Left colon (tissue), 2 donors: ENCODE measurements around the gene SPARC. TPM values are rescaled to one million over a fixed set of nuclear protein-coding genes. Genes with fewer than 3 reads are reported as not detected.

ENCODE experiments used
- ATAC-seq: fragments of 200-7000 bp; cut with Tn5 transposase; one replicate; pipeline ENCODE4 v1.9.1; 2020; ENCODE audit warnings: mild to moderate bottlenecking, moderate library complexity
- DNase-seq, 2 donors: peaks; one replicate each; pipeline ENCODE4 v3.0.0-alpha.2; 2020
- intact Hi-C, 2 donors: fragments of 100-400 bp; cut with DNase I in 1 of 2; cut with micrococcal nuclease in 1 of 2; formaldehyde crosslinking; loops; one replicate each; pipeline versions ENCODE4 v1.11.2 to v1.14.0; 2022; cut with DNase I, micrococcal nuclease
- total RNA-seq, 2 donors: library from RNA; stranded (reverse); fragmentation: NEBNext Ultra II Directional; extraction: Animal tissue kit (Norgen Biotek cat#: 25700); gene quantifications; one replicate each; pipeline ENCODE4 v1.2.1, GENCODE V29; 2021
- donor health status: DM: no; HTN: no; CAD: no.
- donor health status: DM: yes; HTN: yes; CAD: no.

The SPARC gene
- total RNA-seq, 2 donors from 2014 or later = 91.3 to 178 TPM

DNA sequence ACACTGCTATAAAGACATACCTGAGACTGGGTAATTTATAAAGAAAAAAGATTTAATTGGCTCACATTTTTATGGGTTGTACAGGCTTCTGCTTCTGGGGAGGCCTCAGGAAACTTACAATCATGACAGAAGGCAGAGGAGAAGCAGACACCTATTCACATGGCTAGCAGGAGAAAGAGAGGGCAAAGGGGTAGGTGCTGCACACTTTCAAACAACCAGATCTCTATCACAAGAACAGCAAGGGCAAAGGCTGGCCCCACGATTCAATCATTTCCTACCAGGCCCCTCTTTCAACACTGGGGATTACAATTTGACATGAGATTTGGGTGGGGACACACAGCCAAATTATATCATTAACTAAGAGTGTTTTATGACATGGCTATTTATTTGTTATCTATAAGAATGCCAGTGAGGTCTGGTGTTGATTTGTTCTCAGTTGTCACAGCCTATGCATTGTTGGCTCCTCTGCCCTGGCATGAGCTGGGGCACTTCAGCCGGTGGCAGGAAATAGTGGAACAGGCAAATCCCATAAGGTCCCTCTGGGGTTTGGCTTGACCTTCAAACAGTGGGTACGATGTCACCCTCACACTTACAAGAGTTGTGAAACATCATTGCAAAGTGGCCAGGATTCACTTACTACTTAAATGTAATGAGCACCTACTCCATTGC is 44.1 kb downstream of the SPARC start:
- DNase-seq = no peak
- intact Hi-C loops = no loop called here

DNA sequence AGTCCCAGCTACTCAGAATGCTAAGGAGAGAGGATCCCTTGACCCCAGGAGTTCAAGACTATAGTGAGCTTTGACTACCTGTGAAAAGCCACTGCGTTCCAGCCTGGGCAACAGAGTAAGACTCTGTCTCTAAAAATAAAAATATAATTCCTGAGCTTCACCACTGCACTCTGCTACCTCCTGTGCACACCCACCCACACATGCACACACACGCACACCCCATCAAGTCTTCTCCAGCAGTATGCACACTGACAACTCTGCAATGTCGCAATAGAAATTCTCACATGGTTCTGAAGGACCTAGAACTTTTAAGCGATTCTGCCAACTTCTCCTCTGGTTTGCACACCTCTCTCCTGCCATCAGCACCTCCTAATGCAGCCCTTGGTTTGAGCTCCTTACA is 48.1 kb downstream of the SPARC start:
- intact Hi-C loops = no loop called here
- ATAC-seq (no peak), DNase-seq (no peak)

More for the DNA sequence above, 44.1 kb downstream of the SPARC start:
- no peak for ATAC-seq

DNA sequence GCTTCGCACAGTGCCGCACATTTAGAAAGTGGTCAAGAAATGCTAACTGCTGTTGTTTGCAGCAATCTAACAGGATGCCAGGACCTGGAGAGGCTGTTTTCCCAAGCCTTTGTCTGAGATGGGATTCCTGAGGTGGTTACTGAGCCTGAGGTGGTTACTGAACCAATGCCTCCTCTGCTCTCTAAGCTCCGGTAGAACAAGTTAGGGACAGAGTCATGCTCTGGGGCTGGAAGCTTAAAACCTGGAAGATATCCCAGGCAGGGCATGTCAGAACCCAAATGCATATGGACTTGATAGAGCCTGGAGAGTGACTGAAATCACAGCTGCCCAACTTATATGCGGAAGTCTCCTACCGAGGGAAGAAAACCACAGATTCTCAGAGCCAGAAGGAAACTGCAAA is 49.0 kb downstream of the SPARC start:
- intact Hi-C loops = no loop called here
- ATAC-seq (no peak), DNase-seq (no peak)

DNA sequence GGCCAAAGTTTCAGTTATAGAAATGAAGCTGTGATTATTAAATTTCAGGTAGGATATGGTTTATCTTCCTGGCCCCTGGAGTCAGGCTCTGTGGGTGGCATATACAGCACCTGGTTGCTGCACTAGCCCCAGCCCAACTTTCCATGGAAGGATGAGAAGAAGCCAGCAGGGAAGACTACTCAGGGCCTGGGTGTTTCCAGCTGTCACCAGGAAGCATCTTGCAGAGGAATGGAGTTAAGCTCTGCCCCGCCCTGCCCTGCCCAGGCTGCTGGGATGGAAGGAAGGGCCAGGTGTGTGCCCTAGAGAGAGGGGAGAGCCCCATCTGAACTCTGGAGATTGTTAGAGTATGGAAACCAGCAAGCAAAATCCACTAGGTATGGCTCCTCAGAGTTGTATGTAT is 52.8 kb downstream of the SPARC start:
- DNase-seq = no peak
- ATAC-seq = peak; percentile 55
- intact Hi-C loops = no loop called here

DNA sequence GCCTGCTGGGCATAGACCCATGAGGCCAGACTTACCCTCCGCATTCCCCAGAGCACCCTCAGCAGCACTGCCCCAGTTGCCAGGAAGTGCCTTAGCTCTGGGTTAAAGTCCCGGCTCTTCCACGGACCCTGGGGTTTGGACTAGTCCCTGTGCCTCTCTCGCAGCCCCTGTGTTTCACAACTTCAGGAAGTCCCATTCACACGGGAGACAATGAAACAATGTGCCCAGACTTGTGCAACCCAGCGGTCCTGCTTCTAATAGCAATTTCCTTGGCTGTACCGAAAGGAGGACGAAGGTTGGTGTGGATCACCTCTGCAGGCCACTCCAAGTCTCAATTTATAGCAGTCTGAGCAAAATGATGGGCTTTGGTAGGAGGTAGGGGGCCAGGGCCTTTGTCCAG is 53.8 kb downstream of the SPARC start:
- DNase-seq (no peak), ATAC-seq (no peak)
- intact Hi-C loops = no loop called here

DNA sequence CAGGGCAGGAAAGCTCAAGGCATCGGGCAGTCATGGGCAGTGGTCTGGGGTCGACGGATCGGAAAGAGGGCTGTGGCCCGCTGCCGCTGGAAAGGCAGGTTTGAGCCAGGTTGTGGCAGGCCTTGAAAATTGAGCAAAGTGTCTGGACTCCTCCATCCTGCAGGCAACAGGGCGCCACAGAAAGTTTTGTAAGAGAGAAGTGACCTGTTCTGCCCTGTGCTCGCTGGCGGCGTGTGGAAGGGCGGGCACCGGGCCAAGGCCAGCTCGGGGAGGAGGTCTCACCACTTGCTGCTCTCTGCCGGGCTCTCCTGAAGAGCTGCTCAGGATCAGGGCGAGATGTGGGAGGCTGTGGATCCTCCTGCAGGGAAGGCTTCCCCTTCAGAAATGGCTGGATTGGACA is 54.2 kb downstream of the SPARC start:
- intact Hi-C loops = no loop called here
- DNase-seq (no peak), ATAC-seq (no peak)

DNA sequence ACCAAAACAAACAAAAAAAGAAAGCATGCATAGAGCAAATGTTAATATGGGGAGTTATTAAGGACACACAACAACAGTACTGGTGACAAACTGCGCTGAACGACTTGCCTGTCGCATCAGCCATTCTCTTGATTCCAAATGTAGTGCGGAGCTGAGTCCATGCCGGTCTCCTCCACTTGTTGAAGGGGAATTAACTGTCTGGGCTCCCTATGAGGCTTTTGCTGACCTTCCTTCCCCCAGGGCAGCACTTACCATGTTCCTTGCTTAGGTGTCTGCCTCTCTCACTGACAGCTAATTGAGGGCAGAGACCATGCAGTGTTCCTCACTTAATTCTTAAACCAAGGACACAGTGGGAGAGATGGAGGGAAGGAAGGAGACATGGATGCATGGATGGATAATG is 54.8 kb downstream of the SPARC start:
- intact Hi-C loops = no loop called here
- ATAC-seq (no peak), DNase-seq (no peak)

DNA sequence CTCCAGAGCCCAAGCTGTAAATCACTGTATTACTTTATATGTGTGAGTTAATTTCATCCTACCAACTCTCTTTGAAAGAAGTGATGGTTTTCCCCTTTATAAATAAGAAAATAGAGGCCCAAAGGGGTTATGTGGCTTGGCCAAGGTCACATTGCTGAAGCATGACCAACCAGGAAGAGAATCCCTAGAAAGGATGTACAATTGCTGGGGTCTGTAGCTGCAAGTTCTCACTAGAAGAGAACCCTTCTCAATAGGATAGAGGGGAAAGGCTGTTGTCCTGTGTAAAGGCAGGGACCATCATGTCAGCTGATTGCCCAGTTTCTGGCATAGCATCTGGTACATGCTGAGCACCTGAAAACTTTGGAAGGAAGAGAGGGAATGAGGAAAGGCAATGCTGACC is 56.6 kb downstream of the SPARC start:
- intact Hi-C loops = no loop called here
- ATAC-seq = no peak
- no peak for DNase-seq

DNA sequence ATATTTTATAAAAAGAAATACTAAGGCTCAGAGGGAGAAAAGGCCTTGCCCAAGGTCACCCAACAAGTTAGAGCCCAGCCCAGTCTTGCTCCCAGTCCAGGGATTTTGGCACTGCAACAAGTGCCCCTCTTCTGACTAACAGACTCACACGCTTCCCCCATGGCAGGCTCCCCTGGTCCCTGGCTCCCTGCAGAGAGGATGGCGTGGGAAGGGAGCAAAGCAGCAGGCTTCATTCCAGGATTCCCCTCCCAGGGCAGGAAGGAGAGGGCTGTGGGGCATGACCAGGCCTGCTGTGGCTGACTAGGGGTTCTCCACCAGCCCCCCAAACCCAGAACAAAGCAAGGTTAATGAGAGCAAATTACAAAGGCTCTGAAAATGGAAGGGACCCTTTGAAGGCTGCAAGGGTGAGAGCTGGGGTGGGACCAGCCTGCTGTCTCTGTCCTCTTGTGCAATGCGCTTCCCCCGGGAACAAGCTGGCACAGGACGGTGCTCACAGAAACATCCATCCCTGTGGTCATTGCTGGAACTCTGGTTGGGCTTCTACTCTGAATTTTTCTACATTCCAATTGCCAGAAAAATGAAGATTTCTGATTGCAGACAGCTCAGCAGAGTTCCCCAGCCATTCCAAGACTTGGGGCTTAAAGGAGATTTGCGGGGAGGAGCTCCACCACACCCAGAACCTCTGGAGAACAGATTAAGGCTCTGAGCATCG is 58.4 kb downstream of the SPARC start:
- DNase-seq (no peak), ATAC-seq (no peak)
- intact Hi-C loops = no loop called here

DNA sequence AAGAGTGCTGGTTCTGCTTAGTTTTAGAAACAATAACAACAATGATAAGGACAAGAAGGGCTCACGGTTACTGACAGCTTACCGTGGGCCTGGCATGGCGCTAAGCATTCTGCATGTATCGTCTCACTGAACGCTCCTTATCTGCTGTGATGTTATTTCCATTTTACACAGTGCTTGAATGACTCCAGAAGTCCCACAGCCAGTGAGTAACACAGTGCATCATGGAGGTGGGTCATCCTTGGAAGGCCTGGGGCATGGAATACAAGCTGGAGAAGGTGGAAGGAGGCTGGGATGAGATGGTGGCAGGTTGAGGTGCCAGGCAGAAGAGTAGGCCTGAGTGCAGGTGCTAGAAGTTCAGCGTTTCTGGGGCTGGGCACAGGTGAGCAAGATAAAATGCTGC is 59.1 kb downstream of the SPARC start:
- DNase-seq (no peak), ATAC-seq (no peak)
- intact Hi-C loops = no loop called here

DNA sequence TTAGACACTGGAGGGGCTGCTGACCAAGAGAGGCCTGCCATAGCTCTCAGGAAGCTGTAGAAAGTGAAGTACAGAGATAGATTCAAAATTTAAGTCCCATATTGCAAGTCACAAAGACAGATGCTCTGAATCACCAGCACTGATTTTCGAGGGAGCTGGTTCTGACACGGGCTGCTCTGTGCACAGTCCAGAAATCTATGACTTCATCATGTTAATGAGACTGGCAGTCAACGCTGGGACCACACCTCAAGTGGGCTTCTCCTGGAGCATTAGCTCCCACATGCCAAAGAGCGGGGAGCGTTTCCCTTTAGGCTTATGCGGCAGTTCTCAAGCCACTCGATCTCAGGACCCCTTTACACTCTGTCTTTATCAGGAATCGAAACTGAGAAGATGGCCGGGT is 61.4 kb downstream of the SPARC start:
- intact Hi-C loops = no loop called here
- DNase-seq (no peak), ATAC-seq (no peak)

DNA sequence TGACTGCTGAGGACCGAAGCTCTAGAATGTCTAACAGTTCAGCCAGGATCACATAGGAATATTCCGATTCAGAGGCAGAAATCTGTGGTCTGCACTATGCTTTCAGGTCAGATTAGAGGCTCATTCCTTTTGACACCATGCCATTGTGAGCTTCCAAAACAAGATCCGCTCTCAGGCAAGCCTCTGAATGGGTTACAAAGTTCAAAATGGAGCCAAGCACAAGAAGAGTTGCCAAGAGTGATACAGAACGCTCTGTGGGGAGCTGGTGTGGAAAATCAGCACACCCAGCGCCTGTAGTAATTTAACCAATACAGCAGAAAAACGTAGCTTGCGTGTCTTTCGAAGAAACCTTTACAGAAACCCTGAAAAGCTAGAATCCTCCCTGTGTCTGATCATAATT is 62.2 kb downstream of the SPARC start:
- intact Hi-C loops = no loop called here
- DNase-seq = no peak

DNA sequence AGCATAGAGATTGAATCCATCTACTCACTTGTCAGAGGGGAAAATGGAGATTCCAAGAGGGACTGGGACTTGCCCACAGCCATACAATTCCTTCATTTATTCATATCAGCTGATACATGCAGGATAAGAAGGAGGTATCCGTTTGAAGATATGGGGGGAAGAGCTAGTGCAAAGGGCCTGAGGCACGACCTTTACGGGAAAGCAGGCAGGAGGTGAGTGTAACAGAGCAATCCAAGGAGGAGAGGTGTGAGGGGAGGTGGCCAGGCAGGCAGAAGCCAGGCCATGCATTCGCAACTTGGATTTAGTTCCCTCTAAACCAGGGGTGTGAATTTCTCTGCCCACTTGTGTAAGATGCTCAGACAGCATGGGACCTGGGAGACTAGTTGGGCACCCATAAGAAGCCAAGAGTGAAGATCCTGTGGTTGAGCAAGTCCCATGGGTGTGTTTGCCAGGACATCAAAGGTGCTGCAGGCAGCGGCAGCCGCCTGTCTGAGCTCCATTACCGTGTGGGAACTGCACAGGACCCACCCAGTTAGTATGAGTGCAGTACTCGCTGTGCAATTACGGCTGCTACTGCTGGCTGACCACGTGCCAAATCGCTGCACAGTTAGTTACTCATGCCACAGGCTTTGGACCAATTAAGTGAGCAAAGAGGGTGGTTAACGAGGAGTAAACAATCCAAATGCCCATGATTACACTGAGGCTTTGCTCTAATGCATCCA is 64.2 kb downstream of the SPARC start:
- ATAC-seq (no peak), DNase-seq (no peak)
- intact Hi-C loops = no loop called here

More for the DNA sequence above, 62.2 kb downstream of the SPARC start:
- no peak for ATAC-seq

DNA sequence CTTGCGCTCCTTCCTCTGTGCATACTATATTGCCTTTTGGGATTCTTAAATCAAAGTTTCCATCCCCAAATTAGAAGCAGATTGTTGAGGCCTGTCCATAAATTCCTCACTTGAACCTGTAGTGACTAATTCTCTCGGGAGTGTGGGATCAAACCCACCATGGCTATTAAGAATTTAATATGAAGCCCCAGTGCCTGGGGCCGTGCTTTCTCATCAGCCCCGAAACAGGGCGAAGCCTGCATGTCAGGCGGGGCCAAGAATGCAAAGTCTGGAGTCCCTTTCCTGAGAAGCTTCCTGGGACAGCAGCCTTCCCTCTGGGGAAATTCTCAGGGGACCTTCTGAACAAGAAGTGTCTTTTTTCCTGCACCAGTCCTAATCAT is 66.3 kb downstream of the SPARC start:
- ATAC-seq (no peak), DNase-seq (no peak)
- intact Hi-C loops = no loop called here

DNA sequence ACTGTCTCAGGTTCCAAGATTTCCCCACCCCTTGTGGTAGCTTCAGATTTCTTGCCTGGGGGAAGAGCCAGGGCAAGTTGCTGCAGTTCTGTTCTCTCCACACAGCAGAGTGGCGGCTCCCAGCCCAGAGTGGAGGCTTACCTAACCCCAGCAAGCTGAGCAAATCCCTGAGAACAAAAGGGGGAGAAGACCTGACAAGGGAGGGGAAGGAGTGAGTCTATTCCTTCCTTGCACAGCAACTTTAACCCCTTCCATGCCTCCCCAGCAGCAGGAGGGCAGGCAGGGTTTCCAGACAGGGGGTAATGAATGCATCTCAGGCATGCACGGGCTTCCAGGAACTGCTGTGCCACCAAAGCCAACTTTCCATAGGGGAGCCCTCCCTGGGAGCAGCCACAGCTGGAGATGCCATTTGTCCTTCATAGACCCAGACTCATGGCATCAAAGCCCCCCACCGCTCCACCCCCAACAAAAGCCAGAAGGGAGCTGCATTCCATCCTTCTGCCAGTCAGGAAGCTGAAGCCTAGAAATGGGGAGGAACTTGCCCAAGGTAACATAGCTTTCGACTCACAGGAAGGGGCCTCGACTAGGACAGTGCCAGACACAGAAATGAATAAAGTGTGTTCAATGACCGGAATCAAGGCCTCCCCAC is 66.8 kb downstream of the SPARC start:
- intact Hi-C loops = no loop called here
- ATAC-seq (no peak), DNase-seq (no peak)

DNA sequence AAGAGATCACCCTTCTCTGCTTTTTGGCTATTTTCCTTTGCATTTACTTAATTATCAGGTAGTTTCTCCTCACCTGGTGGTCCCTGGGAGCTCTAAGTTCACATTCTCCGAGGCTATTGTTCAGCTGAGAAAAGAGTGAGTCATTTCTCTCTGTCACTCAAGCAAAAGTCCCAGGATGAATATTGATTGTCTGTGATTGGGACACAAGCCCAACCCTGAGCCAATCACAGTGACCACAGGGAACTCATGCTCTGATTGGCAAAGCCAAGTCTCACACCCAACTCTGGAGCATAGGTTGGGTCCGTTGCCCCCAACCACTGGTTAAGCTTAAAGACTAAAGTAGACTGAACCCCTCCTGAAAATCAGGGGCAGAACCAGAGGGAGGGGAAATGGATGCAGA is 67.8 kb downstream of the SPARC start:
- intact Hi-C loops = no loop called here
- no peak for ATAC-seq

DNA sequence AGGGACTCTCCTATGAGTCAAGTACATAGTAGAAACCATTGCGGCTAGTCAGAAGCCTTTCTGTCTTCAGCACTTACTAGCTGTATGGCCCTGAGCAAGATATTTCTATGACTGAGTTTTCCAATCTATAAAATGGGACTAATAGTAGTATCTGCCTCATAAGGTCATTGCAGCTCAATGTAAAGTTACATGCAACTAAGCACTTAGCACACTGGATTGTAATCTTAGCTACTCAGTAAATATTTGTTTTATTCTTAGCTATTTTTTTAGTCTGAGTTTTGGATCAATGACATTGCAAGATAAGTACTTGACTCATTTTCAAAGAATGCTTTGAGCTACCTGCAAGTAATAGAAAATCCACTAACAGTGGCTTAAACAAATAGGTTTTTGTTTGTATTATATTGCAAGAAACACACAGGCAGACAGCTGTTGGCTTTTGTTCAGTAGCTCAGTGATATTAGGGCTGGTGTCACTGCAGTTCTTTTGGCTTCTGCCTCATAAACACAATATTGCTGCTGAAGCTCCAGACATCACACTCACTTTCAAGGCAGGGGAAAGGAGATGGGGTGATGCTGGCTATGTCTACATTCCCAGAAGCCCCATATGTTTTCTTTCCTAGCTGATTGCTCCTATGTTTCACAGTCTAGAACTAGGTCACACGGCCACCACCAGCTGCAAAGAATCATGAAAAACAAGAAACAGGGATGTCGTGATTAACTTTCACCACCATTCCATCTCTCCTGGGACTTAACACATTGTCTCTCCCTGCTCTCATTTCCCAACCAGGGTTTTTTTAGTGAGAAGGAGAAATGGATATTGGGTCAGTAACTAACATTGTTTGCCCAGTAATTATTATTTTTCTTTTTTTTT is 68.6 kb downstream of the SPARC start:
- DNase-seq = no peak
- ATAC-seq = no peak
- intact Hi-C loops = no loop called here

More for the DNA sequence above, 67.8 kb downstream of the SPARC start:
- DNase-seq = no peak

DNA sequence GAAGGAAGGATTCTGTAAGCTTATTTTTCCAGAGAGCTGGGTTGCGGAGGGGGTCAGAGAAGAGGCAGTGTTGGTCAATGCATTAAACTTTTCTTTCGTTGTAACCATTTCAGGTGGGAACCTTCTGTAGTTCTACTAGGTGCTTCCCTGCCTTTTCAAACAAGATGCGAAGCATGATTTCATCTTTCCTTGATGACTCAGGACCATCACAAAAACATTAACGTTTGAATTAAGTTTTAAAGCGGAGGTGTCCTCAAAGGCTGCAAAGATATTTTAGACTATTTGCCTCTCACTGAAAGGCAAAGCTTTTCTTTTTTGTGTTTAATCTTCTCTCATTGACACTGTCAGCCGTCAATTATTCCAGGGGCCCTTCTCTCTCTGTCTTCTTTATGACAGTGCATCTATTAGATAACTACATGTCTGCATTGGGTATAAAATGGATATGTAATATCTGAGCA is 69.3 kb downstream of the SPARC start:
- intact Hi-C loops = no loop called here
- DNase-seq (no peak), ATAC-seq (no peak)

DNA sequence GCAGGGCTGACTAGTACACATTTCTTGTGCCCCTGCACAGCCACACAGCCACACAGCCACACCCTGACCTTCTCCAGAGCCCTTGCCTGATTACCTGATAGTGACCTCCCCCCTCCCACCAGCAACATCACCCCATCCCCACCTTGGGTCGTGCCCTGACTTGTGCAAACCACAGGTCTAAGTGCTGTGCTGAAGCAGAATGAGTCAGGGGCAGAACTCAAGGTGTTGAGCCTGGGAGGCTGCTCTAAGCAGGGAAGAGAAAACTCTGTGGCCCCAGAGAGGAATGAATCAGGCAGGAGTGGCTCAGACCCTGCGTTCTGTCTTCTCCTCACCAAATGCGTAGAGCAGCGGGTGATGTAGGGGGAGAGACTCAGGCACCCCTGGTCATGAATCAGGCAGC is 71.3 kb downstream of the SPARC start:
- DNase-seq (no peak), ATAC-seq (no peak)
- intact Hi-C loops = no loop called here
